ENCODE results near the gene DBNDD2. TPM values are rescaled to one million over a fixed set of nuclear protein-coding genes. Genes with fewer than 3 reads are reported as not detected.

Gene DBNDD2
- total RNA-seq, 1 experiment from 2014 or later = 12.5 TPM

- no peak for DNase-seq
- Histone ChIP-seq H3K4me3 (ENCODE audit: insufficient read depth, low read depth, low read length) (no peak overlapping the region), H3K36me3 (replicated peaks; ENCODE audit: control insufficient read depth, insufficient read depth, low read length) (no peaks in the 10 kb centered on the region), H3K27me3 (ENCODE audit: control insufficient read depth, insufficient read depth, low read length) (peaks cover 9% of the 10 kb centered on the region)
Measured at GRCh38 chr20:45400346-45401031, 7.6 kb upstream of the DBNDD2 start.

DNA sequence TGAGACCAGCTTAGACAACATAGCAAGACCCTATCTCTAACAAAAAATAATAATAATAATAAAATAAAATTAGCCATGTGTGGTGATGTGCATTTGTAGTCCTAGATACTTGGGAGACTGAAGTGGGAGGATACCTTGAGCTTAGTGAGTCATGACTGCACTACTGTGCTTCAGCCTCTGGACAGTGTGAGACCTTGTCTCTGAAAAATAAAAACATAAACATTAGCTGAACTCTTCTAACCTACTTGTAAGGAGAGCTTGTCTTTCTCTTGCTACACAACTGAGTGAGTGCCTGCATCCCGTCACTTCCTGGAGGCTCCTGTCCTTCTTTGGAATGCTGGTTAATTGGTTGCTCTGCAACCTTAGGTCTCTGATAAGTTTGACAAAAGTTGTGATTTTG, 5.1 kb upstream of the DBNDD2 start:
- Histone ChIP-seq H3K27me3 (ENCODE audit: control insufficient read depth, insufficient read depth, low read length) (peaks cover 32% of the 10 kb centered on the region), H3K4me3 (ENCODE audit: insufficient read depth, low read depth, low read length) (no peak overlapping the region), H3K36me3 (replicated peaks; ENCODE audit: control insufficient read depth, insufficient read depth, low read length) (no peaks in the 10 kb centered on the region)
- DNase-seq = no peak

DNA sequence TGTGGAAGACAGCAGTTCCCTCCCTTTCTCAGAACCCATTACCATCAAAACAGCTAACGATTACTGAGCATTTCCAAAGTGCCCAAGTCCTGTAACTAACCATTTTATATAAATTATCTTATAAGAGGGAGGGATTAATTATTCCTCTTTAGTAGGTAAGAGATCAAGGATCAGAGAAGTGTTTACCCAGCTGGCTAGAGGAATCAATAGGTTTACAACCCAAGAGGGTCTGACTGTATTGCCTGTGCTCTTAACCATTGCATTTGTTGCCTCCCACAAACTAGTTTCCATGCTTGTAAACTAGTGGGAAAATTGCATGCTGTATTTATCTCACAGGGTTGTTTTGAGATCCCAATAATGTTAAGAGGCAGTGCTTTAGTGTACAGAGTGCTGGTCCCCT, 3.7 kb upstream of the DBNDD2 start:
- no peak for DNase-seq
- peaks cover 4% of the 10 kb centered on the region for H3K36me3 ChIP-seq (replicated peaks; ENCODE audit: control insufficient read depth, insufficient read depth, low read length)
- no peak overlapping the region for H3K4me3 ChIP-seq (ENCODE audit: insufficient read depth, low read depth, low read length)
- H3K27me3 ChIP-seq (ENCODE audit: control insufficient read depth, insufficient read depth, low read length) = peaks cover 32% of the 10 kb centered on the region

DNA sequence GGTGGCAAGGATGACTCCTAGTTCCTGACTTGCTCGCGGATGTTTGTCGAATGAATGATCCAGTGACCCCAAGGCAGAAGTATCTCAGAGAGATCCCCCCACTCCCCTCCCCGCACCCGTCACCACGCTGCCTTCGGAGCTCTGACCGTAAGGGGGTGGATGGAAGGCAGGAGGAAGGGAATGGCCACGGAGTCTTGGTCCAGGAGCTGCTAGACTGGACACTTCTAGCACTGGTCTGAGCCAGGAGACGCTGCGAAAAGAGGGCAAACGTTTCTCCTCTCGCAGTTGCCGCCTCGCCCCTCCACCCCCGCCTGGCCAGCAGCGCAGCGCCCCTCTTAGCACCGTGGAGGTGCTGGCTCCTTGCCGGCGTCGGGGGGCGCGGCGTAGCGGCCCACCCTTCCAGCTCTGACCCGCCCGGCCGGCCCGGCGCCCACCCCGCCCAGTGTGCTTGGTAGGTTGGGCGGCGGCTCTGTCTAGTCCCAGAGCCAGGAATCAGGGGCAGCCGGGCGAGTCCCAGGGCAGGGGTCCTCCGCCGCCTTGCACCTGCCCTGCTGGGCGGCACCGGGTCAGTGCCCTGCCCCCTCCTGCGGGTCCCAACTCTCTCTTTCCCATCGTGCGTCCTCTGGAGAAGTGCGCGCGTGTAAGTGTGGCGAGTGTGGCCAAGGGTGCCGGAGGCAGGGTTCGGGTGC, 2.4 kb upstream of the DBNDD2 start:
- Histone ChIP-seq H3K27me3 (ENCODE audit: control insufficient read depth, insufficient read depth, low read length) (peaks cover 32% of the 10 kb centered on the region), H3K36me3 (replicated peaks; ENCODE audit: control insufficient read depth, insufficient read depth, low read length) (peaks cover 12% of the 10 kb centered on the region), H3K4me3 (ENCODE audit: insufficient read depth, low read depth, low read length) (peak overlapping the region; percentile 85)
- DNase-seq = peak; percentile 85

GRCh38 chr20:45406260-45407066, 1.6 kb upstream of the DBNDD2 start:
- peaks cover 12% of the 10 kb centered on the region for H3K36me3 ChIP-seq (replicated peaks; ENCODE audit: control insufficient read depth, insufficient read depth, low read length)
- peak overlapping the region; percentile 85 for H3K4me3 ChIP-seq (ENCODE audit: insufficient read depth, low read depth, low read length)
- DNase-seq = peak; percentile 92
- peaks cover 32% of the 10 kb centered on the region for H3K27me3 ChIP-seq (ENCODE audit: control insufficient read depth, insufficient read depth, low read length)

DNA sequence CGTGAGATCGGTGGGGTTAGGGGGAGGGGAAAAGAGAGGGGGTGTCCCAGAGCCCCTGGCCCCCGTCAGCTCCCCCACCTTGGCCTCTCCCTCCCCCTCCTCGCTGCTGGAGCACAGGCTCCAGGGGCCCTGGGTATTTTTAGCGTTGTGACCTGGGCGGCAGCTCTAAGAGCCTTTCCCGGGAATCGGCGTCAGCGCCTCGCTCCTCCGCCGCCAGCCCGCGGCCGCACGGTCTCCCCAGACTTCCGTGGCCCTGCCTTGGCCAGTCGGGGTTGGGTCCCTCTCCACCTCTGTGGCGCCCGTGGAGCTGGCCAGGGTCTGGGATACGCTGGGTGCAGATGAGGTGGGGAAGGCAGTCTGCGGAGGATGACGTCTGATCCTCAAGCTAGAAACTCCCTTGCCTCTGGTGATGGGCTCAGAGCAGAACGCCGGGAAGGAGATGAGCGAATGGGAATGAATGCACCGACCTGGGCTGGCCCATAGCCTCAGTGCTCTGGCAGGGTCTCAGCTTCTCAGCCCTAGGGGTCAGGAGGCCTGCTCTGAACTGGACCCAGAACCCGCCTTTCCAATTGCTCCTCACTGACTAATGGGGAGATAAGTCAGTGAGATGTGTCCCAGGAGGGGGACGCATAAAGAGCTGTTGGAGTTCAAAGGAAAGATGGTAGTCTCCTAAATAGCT, 883 bp upstream of the DBNDD2 start:
- Histone ChIP-seq H3K4me3 (ENCODE audit: insufficient read depth, low read depth, low read length) (peak overlapping the region; percentile 85), H3K27me3 (ENCODE audit: control insufficient read depth, insufficient read depth, low read length) (peaks cover 32% of the 10 kb centered on the region), H3K36me3 (replicated peaks; ENCODE audit: control insufficient read depth, insufficient read depth, low read length) (peaks cover 12% of the 10 kb centered on the region)
- peak; percentile 75 for DNase-seq

GRCh38 chr20:45408646-45409213, 641 bp downstream of the DBNDD2 start:
- H3K4me3 ChIP-seq (ENCODE audit: insufficient read depth, low read depth, low read length) = no peak overlapping the region

GRCh38 chr20:45409521-45410272, 1.6 kb downstream of the DBNDD2 start:
- Histone ChIP-seq H3K4me3 (ENCODE audit: insufficient read depth, low read depth, low read length) (no peak overlapping the region), H3K36me3 (replicated peaks; ENCODE audit: control insufficient read depth, insufficient read depth, low read length) (peaks cover 12% of the 10 kb centered on the region), H3K27me3 (ENCODE audit: control insufficient read depth, insufficient read depth, low read length) (peaks cover 27% of the 10 kb centered on the region)
- no peak for DNase-seq

More at GRCh38 chr20:45408646-45409213, 641 bp downstream of the DBNDD2 start:
- Histone ChIP-seq H3K27me3 (ENCODE audit: control insufficient read depth, insufficient read depth, low read length) (peaks cover 32% of the 10 kb centered on the region), H3K36me3 (replicated peaks; ENCODE audit: control insufficient read depth, insufficient read depth, low read length) (peaks cover 12% of the 10 kb centered on the region)
- DNase-seq = no peak

GRCh38 chr20:45410887-45411286, 2.8 kb downstream of the DBNDD2 start:
- H3K27me3 ChIP-seq (ENCODE audit: control insufficient read depth, insufficient read depth, low read length) = peaks cover 19% of the 10 kb centered on the region
- DNase-seq = no peak
- H3K4me3 ChIP-seq (ENCODE audit: insufficient read depth, low read depth, low read length) = no peak overlapping the region
- peaks cover 12% of the 10 kb centered on the region for H3K36me3 ChIP-seq (replicated peaks; ENCODE audit: control insufficient read depth, insufficient read depth, low read length)

DNA sequence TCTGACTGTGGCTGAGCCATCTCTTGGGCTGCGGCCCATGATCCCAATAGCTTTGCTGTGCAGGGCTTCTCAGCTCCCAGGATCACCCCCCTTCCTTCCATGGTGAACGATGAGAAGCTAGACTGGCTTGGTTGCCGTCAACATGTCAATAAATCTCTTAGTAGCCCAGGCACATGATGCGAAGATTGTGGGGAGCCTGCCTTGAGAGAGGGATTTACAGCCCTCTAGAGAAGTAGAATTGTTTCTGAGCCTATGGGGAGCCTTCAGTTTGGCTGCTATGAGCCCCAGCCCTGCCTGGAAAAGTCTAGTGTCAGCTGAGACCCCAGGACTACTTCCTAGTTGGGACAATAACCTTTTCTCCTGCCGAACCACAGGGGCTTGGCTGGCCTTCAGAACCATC, 4.6 kb downstream of the DBNDD2 start:
- H3K4me3 ChIP-seq (ENCODE audit: insufficient read depth, low read depth, low read length) = no peak overlapping the region
- no peak for DNase-seq
- peaks cover 2% of the 10 kb centered on the region; the same call in 1 of the 2 replicates for H3K27me3 ChIP-seq (ENCODE audit: control insufficient read depth, insufficient read depth, low read length)
- H3K36me3 ChIP-seq (replicated peaks; ENCODE audit: control insufficient read depth, insufficient read depth, low read length) = peaks cover 12% of the 10 kb centered on the region

DNA sequence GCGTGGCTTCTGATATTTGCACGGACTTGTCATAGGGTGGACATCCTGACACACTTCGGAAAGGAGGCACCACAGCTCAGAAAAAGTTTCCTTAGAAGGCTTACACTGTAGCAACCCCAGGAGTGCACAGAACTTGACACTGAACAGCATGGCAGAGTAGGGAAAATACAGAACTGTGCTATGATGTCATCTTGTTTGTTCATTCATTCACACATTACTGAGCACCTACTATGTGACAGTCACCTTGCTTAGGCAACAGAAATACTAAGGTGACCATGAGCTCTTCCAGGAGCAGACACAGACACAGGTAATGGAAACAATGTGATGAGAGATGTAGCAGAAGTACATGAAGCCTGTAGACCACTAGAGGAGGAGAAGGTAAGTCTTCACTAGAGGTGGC, 5.4 kb downstream of the DBNDD2 start:
- H3K36me3 ChIP-seq (replicated peaks; ENCODE audit: control insufficient read depth, insufficient read depth, low read length) = peaks cover 11% of the 10 kb centered on the region
- DNase-seq = no peak
- no peak overlapping the region for H3K4me3 ChIP-seq (ENCODE audit: insufficient read depth, low read depth, low read length)
- H3K27me3 ChIP-seq (ENCODE audit: control insufficient read depth, insufficient read depth, low read length) = no peaks in the 10 kb centered on the region

DNA sequence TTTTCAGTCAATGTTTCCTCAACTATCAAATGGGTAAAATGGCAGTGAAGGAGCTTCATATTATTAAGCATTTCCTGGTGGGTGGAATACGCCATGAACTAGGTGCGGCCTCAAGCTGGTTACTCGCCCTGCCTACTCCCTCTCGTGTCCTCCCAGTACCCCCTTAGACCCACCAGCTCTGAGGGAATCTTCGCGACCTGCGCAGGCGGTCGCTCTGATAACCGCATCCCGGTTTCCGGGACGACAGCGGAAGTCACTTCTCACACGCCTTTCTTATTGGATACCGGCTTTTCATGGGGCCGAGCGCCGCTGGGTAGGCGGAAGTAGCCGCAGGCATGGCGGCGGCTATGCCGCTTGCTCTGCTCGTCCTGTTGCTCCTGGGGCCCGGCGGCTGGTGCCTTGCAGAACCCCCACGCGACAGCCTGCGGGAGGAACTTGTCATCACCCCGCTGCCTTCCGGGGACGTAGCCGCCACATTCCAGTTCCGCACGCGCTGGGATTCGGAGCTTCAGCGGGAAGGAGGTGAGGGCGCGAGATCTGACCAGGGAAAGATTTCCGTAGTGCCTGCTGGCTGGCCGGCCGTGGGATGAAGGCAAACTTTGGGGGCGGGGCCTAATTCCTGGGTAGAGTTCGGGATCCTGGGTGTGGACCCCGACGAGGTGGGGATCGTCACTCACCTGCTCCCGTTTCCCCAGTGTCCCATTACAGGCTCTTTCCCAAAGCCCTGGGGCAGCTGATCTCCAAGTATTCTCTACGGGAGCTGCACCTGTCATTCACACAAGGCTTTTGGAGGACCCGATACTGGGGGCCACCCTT, 7.9 kb downstream of the DBNDD2 start, which contains the start of gene PIGT:
Gene PIGT, plus strand, starts transcription at position 320 of the 816 bp plus-strand sequence. Its CDS starts 16 bp downstream, at position 336.
- peak within 1 kb of the TSS; percentile 87 for H3K4me3 ChIP-seq (ENCODE audit: insufficient read depth, low read depth, low read length)
- H3K27me3 ChIP-seq (ENCODE audit: control insufficient read depth, insufficient read depth, low read length) = no peaks in the 10 kb centered on the region
- peak; percentile 89 for DNase-seq
- H3K36me3 ChIP-seq (replicated peaks; ENCODE audit: control insufficient read depth, insufficient read depth, low read length) = peaks cover 15% of the 10 kb centered on the region

DNA sequence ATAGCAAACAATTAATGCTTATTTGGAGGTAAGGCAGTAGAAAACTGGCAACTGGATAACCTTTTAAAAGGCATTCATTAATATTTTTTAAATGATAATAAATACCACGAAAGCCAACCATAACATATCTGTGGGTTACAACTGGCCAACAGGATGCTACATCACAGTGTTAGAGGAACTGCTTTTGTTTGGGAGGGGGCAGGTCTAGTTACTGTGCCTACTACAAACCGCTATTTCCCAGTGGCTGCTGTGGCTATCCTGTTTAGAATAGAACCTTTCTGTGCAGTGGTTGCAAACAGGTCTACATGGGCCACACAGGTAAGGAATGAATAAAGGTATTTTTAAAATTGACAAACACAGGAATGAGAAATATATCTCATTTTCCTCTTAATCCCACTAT, 8.8 kb downstream of the DBNDD2 start:
- no peaks in the 10 kb centered on the region for H3K27me3 ChIP-seq (ENCODE audit: control insufficient read depth, insufficient read depth, low read length)
- H3K4me3 ChIP-seq (ENCODE audit: insufficient read depth, low read depth, low read length) = no peak overlapping the region
- H3K36me3 ChIP-seq (replicated peaks; ENCODE audit: control insufficient read depth, insufficient read depth, low read length) = peaks cover 19% of the 10 kb centered on the region
- DNase-seq = no peak

Data from H7 (cell line).